PFSK-1 (cell line): ENCODE results near the gene PHACTR1.

Source experiments
- FOXP2 ChIP-seq: optimal IDR thresholded peaks from 2 replicates; pipeline ENCODE3; 2011; ENCODE audit warnings: borderline replicate concordance, control low read depth, inconsistent platforms; ENCODE audit not compliant: insufficient read depth; ENCODE audit errors: extremely low read length, extremely low read depth
- POLR2AphosphoS5 ChIP-seq: IDR thresholded peaks from 2 replicates; pipeline ENCODE4 v1.6.1; 2012; ENCODE audit warnings: low read depth, mild to moderate bottlenecking, control low read depth, low read length, moderate library complexity
- SIN3A ChIP-seq: IDR thresholded peaks from 2 replicates; pipeline ENCODE4 v1.6.1; 2012; ENCODE audit warnings: mild to moderate bottlenecking, low read length, moderate library complexity, borderline replicate concordance; ENCODE audit not compliant: insufficient read depth
- TAF1 ChIP-seq: IDR thresholded peaks from 2 replicates; pipeline ENCODE4 v1.6.1; 2012; ENCODE audit warnings: low read length, control low read depth, borderline replicate concordance; ENCODE audit not compliant: insufficient read depth
- TF ChIP-seq, protein P1 (sequence below), 2 experiments: IDR thresholded peaks; 2 replicates each; pipeline versions ENCODE4 v1.6.1 to v1.8.0; 2011 to 2012; ENCODE audit warnings: low read depth in 2 of 2, low read length in 2 of 2, control low read depth in 1 of 2, inconsistent platforms in 1 of 2, mild to moderate bottlenecking in 1 of 2, moderate library complexity in 1 of 2; ENCODE audit not compliant: insufficient read depth in 1 of 2

The PHACTR1 gene

DNA sequence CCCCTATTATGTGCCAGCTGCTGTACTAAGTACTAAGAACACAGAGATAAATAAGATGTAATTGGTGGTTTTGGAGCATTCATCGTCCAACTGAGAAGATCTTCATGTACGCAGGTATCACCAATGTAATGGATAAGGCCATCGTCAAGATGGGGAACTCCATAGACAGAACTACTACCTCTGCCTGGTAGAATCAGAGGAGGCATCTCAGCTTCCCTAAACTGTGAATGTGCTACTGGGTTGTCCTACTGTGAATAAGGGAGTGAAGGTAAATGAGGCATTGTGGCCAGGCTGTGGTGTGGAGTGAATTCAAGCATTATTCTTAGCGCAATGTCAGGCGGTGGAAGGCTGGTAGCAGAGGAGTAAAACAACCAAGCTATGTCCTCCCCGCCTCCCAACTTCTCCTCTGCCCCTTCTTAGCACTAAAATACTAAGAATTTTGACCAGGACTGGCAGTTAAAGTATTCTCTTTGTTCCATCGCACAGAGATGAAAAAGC, 543.6 kb downstream of the PHACTR1 start:
- no peak for TF ChIP-seq FOXP2
- TF ChIP-seq, protein P1, sequence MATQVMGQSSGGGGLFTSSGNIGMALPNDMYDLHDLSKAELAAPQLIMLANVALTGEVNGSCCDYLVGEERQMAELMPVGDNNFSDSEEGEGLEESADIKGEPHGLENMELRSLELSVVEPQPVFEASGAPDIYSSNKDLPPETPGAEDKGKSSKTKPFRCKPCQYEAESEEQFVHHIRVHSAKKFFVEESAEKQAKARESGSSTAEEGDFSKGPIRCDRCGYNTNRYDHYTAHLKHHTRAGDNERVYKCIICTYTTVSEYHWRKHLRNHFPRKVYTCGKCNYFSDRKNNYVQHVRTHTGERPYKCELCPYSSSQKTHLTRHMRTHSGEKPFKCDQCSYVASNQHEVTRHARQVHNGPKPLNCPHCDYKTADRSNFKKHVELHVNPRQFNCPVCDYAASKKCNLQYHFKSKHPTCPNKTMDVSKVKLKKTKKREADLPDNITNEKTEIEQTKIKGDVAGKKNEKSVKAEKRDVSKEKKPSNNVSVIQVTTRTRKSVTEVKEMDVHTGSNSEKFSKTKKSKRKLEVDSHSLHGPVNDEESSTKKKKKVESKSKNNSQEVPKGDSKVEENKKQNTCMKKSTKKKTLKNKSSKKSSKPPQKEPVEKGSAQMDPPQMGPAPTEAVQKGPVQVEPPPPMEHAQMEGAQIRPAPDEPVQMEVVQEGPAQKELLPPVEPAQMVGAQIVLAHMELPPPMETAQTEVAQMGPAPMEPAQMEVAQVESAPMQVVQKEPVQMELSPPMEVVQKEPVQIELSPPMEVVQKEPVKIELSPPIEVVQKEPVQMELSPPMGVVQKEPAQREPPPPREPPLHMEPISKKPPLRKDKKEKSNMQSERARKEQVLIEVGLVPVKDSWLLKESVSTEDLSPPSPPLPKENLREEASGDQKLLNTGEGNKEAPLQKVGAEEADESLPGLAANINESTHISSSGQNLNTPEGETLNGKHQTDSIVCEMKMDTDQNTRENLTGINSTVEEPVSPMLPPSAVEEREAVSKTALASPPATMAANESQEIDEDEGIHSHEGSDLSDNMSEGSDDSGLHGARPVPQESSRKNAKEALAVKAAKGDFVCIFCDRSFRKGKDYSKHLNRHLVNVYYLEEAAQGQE (IDR thresholded peaks at IDR 0.05; ENCODE audit: insufficient read depth in 1 of 2, low read depth in 2 of 2, low read length in 2 of 2): no peak
- no peak for TF ChIP-seq POLR2AphosphoS5
- no peak for TF ChIP-seq SIN3A
- TF ChIP-seq TAF1: no peak

GRCh38 chr6:13260831-13261230, 544.3 kb downstream of the PHACTR1 start:
- TF ChIP-seq FOXP2 (no peak), SIN3A (no peak), POLR2AphosphoS5 (no peak), TAF1 (no peak)
- TF ChIP-seq, protein P1 (IDR thresholded peaks at IDR 0.05; ENCODE audit: insufficient read depth in 1 of 2, low read depth in 2 of 2, low read length in 2 of 2): no peak

GRCh38 chr6:13261464-13261994, 545.0 kb downstream of the PHACTR1 start:
- no peak for TF ChIP-seq POLR2AphosphoS5
- TF ChIP-seq, protein P1 (IDR thresholded peaks at IDR 0.05; ENCODE audit: insufficient read depth in 1 of 2, low read depth in 2 of 2, low read length in 2 of 2): no peak
- no peak for TF ChIP-seq TAF1
- TF ChIP-seq FOXP2: no peak
- no peak for TF ChIP-seq SIN3A

GRCh38 chr6:13262302-13263230, 546.0 kb downstream of the PHACTR1 start:
- TF ChIP-seq POLR2AphosphoS5 (no peak), FOXP2 (no peak), SIN3A (no peak), TAF1 (no peak)
- TF ChIP-seq, protein P1 (IDR thresholded peaks at IDR 0.05; ENCODE audit: insufficient read depth in 1 of 2, low read depth in 2 of 2, low read length in 2 of 2): no peak
